ENCODE data around the gene STK11. TPM values are rescaled to one million over a fixed set of nuclear protein-coding genes. Genes with fewer than 3 reads are reported as not detected.

The STK11 gene
- polyA plus RNA-seq, 1 of the 3 experiments (the other 2 are of a cell fraction), result 55.5 TPM

DNA sequence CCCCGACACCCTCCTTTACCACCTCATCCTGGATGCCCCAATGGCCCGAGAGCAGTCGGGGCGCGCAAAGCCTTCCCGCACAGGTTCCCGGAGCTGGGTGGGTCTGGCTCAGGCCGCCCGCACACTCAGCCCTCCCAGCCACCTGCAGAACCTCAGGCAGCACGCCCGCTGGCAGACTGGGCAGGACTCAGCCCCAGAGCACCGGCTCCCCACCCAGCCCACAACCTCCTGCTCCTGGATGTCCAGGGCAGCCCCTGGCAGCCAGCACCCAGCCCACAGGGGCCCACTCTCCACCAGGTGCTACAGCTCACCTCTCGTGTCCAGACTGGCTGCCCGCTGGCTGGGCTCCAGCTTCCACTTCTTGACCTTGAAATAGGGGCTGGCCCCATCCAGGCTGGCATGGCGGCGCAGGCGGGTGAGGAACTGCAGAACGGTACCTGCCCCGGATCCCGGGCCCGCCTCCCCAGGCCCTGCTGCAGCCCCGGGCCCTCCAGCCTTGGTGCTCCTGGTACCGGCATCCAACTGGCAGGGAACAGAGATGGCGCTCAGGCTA is 27.6 kb downstream of the STK11 start:
- Histone ChIP-seq H3K4me1 (ENCODE audit: control insufficient read depth in 1 of 2, insufficient read depth in 2 of 2, low read depth in 1 of 2, low read length in 1 of 2) (peaks cover 0 to 10% of the 10 kb centered on the region in 2 experiments; a peak in 1 of 4 replicates), H3K4me2 (no peak overlapping the region), H4K20me1 (ENCODE audit: insufficient read depth) (peaks cover 24% of the 10 kb centered on the region), H3K9ac (no peak overlapping the region), H3F3A (replicated peaks; ENCODE audit: insufficient read depth) (peaks cover 15% of the 10 kb centered on the region), H3K4me3 (ENCODE audit: low read depth in 2 of 2, low read length in 1 of 2) (no peak overlapping the region), H3K27ac (ENCODE audit: low read depth in 2 of 2, low read length in 1 of 2) (no peak overlapping the region), H3K9me3 (no peaks in the 10 kb centered on the region), H3K36me3 (replicated peaks in 1 of 2; ENCODE audit: control insufficient read depth in 1 of 2, insufficient read depth in 2 of 2, low read length in 1 of 2) (peaks cover 0 to 43% of the 10 kb centered on the region in 2 experiments), H3K79me2 (ENCODE audit: insufficient read depth) (peaks cover 11% of the 10 kb centered on the region; the same call in 1 of the 2 replicates), H3K27me3 (ENCODE audit: insufficient read depth) (no peaks in the 10 kb centered on the region), H3K9me2 (no peaks in the 10 kb centered on the region), H2AFZ (ENCODE audit: low read depth) (no peak overlapping the region)
- WGBS (ENCODE audit: low lambda C conversion rate), result 96% methylated on average over 4 of the region's 24 CpGs
- CTCF ChIA-PET, result interaction anchor here (0.6 to 5.7 kb wide), 5 partner anchors 11 to 1042 kb away, joined by 4 to 82 read pairs (median 4); no protein-coding TSS in a partner anchor
- TF ChIP-seq, protein P1, sequence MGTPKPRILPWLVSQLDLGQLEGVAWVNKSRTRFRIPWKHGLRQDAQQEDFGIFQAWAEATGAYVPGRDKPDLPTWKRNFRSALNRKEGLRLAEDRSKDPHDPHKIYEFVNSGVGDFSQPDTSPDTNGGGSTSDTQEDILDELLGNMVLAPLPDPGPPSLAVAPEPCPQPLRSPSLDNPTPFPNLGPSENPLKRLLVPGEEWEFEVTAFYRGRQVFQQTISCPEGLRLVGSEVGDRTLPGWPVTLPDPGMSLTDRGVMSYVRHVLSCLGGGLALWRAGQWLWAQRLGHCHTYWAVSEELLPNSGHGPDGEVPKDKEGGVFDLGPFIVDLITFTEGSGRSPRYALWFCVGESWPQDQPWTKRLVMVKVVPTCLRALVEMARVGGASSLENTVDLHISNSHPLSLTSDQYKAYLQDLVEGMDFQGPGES (IDR thresholded peaks at IDR 0.05; ENCODE audit: low read depth, low read length), result no peak
- TF ChIP-seq, protein P2, sequence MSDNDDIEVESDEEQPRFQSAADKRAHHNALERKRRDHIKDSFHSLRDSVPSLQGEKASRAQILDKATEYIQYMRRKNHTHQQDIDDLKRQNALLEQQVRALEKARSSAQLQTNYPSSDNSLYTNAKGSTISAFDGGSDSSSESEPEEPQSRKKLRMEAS (IDR thresholded peaks at IDR 0.05; ENCODE audit: low read depth), result no peak
- TF ChIP-seq RFX5 (IDR thresholded peaks at IDR 0.05; ENCODE audit: low read length) (no peak), POLR2AphosphoS5 (IDR thresholded peaks at IDR 0.05; ENCODE audit: low read depth, low read length) (no peak)
- TF ChIP-seq, protein P3, sequence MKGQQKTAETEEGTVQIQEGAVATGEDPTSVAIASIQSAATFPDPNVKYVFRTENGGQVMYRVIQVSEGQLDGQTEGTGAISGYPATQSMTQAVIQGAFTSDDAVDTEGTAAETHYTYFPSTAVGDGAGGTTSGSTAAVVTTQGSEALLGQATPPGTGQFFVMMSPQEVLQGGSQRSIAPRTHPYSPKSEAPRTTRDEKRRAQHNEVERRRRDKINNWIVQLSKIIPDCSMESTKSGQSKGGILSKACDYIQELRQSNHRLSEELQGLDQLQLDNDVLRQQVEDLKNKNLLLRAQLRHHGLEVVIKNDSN (IDR thresholded peaks at IDR 0.05; ENCODE audit: borderline replicate concordance, low read depth), result no peak
- no peak for DNase-seq
- POLR2A ChIA-PET, result no interaction called here

DNA sequence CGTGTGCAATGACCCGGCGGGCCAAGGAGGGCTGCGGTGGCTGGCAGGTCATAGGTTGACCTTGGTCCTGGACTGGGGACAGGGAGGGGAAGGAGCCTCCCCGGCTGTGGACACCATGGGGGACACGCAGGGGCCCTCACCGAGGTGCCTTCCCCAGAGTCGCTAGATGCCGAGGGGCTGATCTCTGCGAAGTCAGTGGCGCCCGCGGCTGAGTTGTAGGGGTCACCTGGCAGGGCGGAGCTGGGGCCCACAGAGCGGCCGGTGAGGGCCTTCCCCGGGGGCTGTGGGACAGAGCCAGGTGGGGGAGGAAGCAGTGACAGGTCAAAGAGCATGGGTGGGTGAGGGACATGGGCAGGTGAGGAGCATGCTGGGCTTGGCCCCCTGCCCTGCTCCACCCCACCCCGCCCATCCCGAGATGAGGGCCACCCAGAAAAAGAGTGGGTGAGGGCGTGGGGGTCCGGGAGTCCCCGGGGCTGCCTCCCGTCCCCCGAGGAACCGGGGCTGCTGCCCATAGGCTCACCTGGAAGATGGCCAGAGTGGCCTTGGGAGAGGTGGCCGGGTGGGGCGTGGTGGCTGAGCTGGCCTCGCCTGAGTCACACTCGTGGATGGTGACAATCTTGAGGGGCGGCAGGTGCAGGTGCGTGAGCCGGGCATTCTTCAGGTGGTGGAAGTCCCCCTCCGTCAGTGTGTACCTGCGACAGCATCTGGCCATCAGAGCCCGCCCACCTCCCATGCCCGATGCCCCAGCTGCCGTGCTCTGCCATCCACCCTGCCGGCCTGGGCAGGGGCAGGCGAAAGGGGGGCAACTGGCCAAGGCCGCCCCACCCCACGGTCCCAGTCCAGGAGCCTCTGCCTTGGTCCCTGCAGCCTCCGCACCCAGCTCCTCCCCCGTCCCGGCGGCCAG is 28.7 kb downstream of the STK11 start:
- Histone ChIP-seq H3K27ac (ENCODE audit: low read depth in 2 of 2, low read length in 1 of 2) (no peak overlapping the region), H2AFZ (ENCODE audit: low read depth) (no peak overlapping the region), H3K9me3 (no peaks in the 10 kb centered on the region), H3K4me1 (ENCODE audit: control insufficient read depth in 1 of 2, insufficient read depth in 2 of 2, low read depth in 1 of 2, low read length in 1 of 2) (peaks cover 0 to 17% of the 10 kb centered on the region in 2 experiments; a peak in 1 of 4 replicates), H3F3A (replicated peaks; ENCODE audit: insufficient read depth) (peaks cover 26% of the 10 kb centered on the region), H4K20me1 (ENCODE audit: insufficient read depth) (peaks cover 24% of the 10 kb centered on the region), H3K4me3 (ENCODE audit: low read depth in 2 of 2, low read length in 1 of 2) (no peak overlapping the region), H3K36me3 (replicated peaks in 1 of 2; ENCODE audit: control insufficient read depth in 1 of 2, insufficient read depth in 2 of 2, low read length in 1 of 2) (peaks cover 0 to 41% of the 10 kb centered on the region in 2 experiments), H3K9ac (no peak overlapping the region), H3K27me3 (ENCODE audit: insufficient read depth) (no peaks in the 10 kb centered on the region), H3K79me2 (ENCODE audit: insufficient read depth) (peaks cover 11% of the 10 kb centered on the region; the same call in 1 of the 2 replicates), H3K9me2 (no peaks in the 10 kb centered on the region), H3K4me2 (no peak overlapping the region)
- ChIA-PET POLR2A (no interaction called here), CTCF (interaction anchor here (1.0 to 5.7 kb wide), 2 partner anchors 10 to 12 kb away, joined by 5 to 82 read pairs; no protein-coding TSS in a partner anchor)
- TF ChIP-seq, protein P4, sequence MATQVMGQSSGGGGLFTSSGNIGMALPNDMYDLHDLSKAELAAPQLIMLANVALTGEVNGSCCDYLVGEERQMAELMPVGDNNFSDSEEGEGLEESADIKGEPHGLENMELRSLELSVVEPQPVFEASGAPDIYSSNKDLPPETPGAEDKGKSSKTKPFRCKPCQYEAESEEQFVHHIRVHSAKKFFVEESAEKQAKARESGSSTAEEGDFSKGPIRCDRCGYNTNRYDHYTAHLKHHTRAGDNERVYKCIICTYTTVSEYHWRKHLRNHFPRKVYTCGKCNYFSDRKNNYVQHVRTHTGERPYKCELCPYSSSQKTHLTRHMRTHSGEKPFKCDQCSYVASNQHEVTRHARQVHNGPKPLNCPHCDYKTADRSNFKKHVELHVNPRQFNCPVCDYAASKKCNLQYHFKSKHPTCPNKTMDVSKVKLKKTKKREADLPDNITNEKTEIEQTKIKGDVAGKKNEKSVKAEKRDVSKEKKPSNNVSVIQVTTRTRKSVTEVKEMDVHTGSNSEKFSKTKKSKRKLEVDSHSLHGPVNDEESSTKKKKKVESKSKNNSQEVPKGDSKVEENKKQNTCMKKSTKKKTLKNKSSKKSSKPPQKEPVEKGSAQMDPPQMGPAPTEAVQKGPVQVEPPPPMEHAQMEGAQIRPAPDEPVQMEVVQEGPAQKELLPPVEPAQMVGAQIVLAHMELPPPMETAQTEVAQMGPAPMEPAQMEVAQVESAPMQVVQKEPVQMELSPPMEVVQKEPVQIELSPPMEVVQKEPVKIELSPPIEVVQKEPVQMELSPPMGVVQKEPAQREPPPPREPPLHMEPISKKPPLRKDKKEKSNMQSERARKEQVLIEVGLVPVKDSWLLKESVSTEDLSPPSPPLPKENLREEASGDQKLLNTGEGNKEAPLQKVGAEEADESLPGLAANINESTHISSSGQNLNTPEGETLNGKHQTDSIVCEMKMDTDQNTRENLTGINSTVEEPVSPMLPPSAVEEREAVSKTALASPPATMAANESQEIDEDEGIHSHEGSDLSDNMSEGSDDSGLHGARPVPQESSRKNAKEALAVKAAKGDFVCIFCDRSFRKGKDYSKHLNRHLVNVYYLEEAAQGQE (IDR thresholded peaks at IDR 0.05; ENCODE audit: low read depth, low read length), result no peak
- no peak for TF ChIP-seq EP300 (IDR thresholded peaks at IDR 0.05; ENCODE audit: borderline replicate concordance in 1 of 2, low read depth in 1 of 2, low read length in 1 of 2)
- TF ChIP-seq, protein P1 (IDR thresholded peaks at IDR 0.05; ENCODE audit: low read depth, low read length), result no peak
- no peak for TF ChIP-seq FOXM1 (IDR thresholded peaks at IDR 0.05; ENCODE audit: low read depth)
- TF ChIP-seq EZH2phosphoT487 (IDR thresholded peaks at IDR 0.05; ENCODE audit: borderline replicate concordance, low read depth), result no peak
- no peak for TF ChIP-seq CHD2 (IDR thresholded peaks at IDR 0.05; ENCODE audit: low read length, partially characterized antibody)
- no peak for TF ChIP-seq NRF1 (IDR thresholded peaks at IDR 0.05; ENCODE audit: low read depth, low read length)
- TF ChIP-seq, protein P2 (IDR thresholded peaks at IDR 0.05; ENCODE audit: low read depth), result no peak
- DNase-seq, result no peak
- 93% methylated on average over 10 of the region's 45 CpGs for WGBS (ENCODE audit: low lambda C conversion rate)

Data from SK-N-SH (cell line).